Parathyroid adenoma (tissue), 2 donors: ENCODE measurements around the gene SPINT2.

Source experiments
- H2AFZ ChIP-seq: fragments of 300-600 bp; sonication (generic); one replicate; pipeline ENCODE4 v1.7.0; 2017; ENCODE audit warnings: antibody characterized with exemption, mild to moderate bottlenecking
- H3K27ac ChIP-seq: fragments of 300-600 bp; sonication (generic); one replicate; pipeline ENCODE4 v1.7.0; 2017
- H3K27me3 ChIP-seq: fragments of 300-600 bp; sonication (generic); one replicate; pipeline ENCODE4 v1.7.0; 2017; ENCODE audit warnings: low read length; ENCODE audit not compliant: control insufficient read depth, insufficient read depth
- H3K36me3 ChIP-seq: fragments of 300-600 bp; sonication (generic); one replicate; pipeline ENCODE4 v1.7.0; 2017; ENCODE audit warnings: low read length; ENCODE audit not compliant: control insufficient read depth, insufficient read depth
- H3K4me1 ChIP-seq: fragments of 300-600 bp; sonication (generic); one replicate; pipeline ENCODE4 v1.7.0; 2017; ENCODE audit warnings: control low read depth
- H3K4me2 ChIP-seq: fragments of 300-600 bp; sonication (generic); one replicate; pipeline ENCODE4 v1.7.0; 2017; ENCODE audit warnings: low read length
- H3K4me3 ChIP-seq: fragments of 300-600 bp; sonication (generic); one replicate; pipeline ENCODE4 v1.7.0; 2017; ENCODE audit warnings: low read depth, low read length
- H3K79me2 ChIP-seq: fragments of 300-600 bp; sonication (generic); one replicate; pipeline ENCODE4 v1.7.0; 2017; ENCODE audit warnings: control low read depth
- H3K9ac ChIP-seq: fragments of 300-600 bp; sonication (generic); one replicate; pipeline ENCODE4 v1.7.0; 2017; ENCODE audit warnings: mild to moderate bottlenecking
- H3K9me3 ChIP-seq: fragments of 300-600 bp; sonication (generic); one replicate; pipeline ENCODE4 v1.7.0; 2017; ENCODE audit warnings: low read length; ENCODE audit not compliant: control insufficient read depth
- CTCF ChIP-seq: fragments of 300-600 bp; sonication (generic); IDR thresholded peaks from one replicate; pipeline ENCODE4 v1.7.0; 2017; ENCODE audit warnings: antibody characterized with exemption, mild to moderate bottlenecking
- donor health status: primary hyperparathyroidism.

Gene SPINT2

GRCh38 chr19:38221421-38221820, 43.0 kb upstream of the SPINT2 start:
- H2AFZ ChIP-seq: no peak overlapping the region
- no peak overlapping the region for H3K27ac ChIP-seq
- H3K27me3 ChIP-seq: no peaks in the 10 kb centered on the region
- H3K9me3 ChIP-seq: no peaks in the 10 kb centered on the region
- H3K4me1 ChIP-seq: no peaks in the 10 kb centered on the region
- H3K4me2 ChIP-seq: no peak overlapping the region
- no peaks in the 10 kb centered on the region for H3K36me3 ChIP-seq
- no peak overlapping the region for H3K4me3 ChIP-seq
- H3K79me2 ChIP-seq: no peaks in the 10 kb centered on the region
- no peak for TF ChIP-seq CTCF
- no peak overlapping the region for H3K9ac ChIP-seq

- no peak overlapping the region for H3K4me3 ChIP-seq
- no peak overlapping the region for H3K4me2 ChIP-seq
- no peaks in the 10 kb centered on the region for H3K4me1 ChIP-seq
- no peak overlapping the region for H3K9ac ChIP-seq
- no peaks in the 10 kb centered on the region for H3K36me3 ChIP-seq
- no peak overlapping the region for H2AFZ ChIP-seq
- no peak for TF ChIP-seq CTCF
- no peak overlapping the region for H3K27ac ChIP-seq
- H3K9me3 ChIP-seq: no peaks in the 10 kb centered on the region
- H3K27me3 ChIP-seq: no peaks in the 10 kb centered on the region
- no peaks in the 10 kb centered on the region for H3K79me2 ChIP-seq
Observed at GRCh38 chr19:38221919-38222830, 42.2 kb upstream of the SPINT2 start.

GRCh38 chr19:38223119-38223523, 41.3 kb upstream of the SPINT2 start:
- H3K9me3 ChIP-seq: no peaks in the 10 kb centered on the region
- no peak overlapping the region for H3K4me2 ChIP-seq
- H3K4me1 ChIP-seq: no peaks in the 10 kb centered on the region
- H3K9ac ChIP-seq: no peak overlapping the region
- H2AFZ ChIP-seq: no peak overlapping the region
- no peaks in the 10 kb centered on the region for H3K27me3 ChIP-seq
- no peak overlapping the region for H3K27ac ChIP-seq
- no peaks in the 10 kb centered on the region for H3K36me3 ChIP-seq
- TF ChIP-seq CTCF: no peak
- H3K79me2 ChIP-seq: no peaks in the 10 kb centered on the region
- no peak overlapping the region for H3K4me3 ChIP-seq

- Histone ChIP-seq H3K9me3 (no peaks in the 10 kb centered on the region), H3K27me3 (no peaks in the 10 kb centered on the region), H3K36me3 (no peaks in the 10 kb centered on the region), H3K9ac (no peak overlapping the region), H3K4me2 (peak overlapping the region; percentile 68), H3K4me1 (peaks cover under 1% of the 10 kb centered on the region), H2AFZ (peak overlapping the region; percentile 86), H3K27ac (no peak overlapping the region), H3K79me2 (no peaks in the 10 kb centered on the region), H3K4me3 (peak overlapping the region; percentile 29)
- TF ChIP-seq CTCF: no peak
Observed at GRCh38 chr19:38223617-38224013, 40.8 kb upstream of the SPINT2 start.
